ENCODE results near the gene PFKP.

Gene PFKP

GRCh38 chr10:3108575-3109105 lies 41.3 kb downstream of the PFKP start:
- Histone ChIP-seq H2AFZ (ENCODE audit: low read depth, low read length, severe bottlenecking) (no peak overlapping the region), H3K79me2 (ENCODE audit: insufficient read depth, low read length) (no peaks in the 10 kb centered on the region), H3K9me3 (ENCODE audit: insufficient read depth, low read length) (no peaks in the 10 kb centered on the region), H3F3A (ENCODE audit: insufficient read depth) (no peaks in the 10 kb centered on the region; the same call in 1 of the 2 replicates), H4K20me1 (ENCODE audit: low read depth, low read length) (0 out of 2 replicates have a peak, but pooled peaks cover 5% of the 10 kb centered on the region), H3K27me3 (ENCODE audit: low read length) (no peaks in the 10 kb centered on the region), H3K4me3 (ENCODE audit: insufficient read depth, low read length, poor library complexity, severe bottlenecking) (no peak overlapping the region), H3K4me2 (ENCODE audit: low read depth, low read length, poor library complexity, severe bottlenecking) (no peak overlapping the region), H3K36me3 (ENCODE audit: low read length) (peaks cover 14% of the 10 kb centered on the region), H3K9ac (ENCODE audit: low read length) (no peak overlapping the region), H3K27ac (ENCODE audit: low read depth, low read length) (no peak overlapping the region), H3K9me2 (replicated peaks; ENCODE audit: insufficient read depth, low read length) (no peaks in the 10 kb centered on the region)
- TF ChIP-seq CTCF (IDR thresholded peaks at IDR 0.05; ENCODE audit: insufficient read depth, low read length, poor library complexity, severe bottlenecking) (no peak), EZH2phosphoT487 (conservative IDR thresholded peaks at IDR 0.05; ENCODE audit: low read length) (no peak)

GRCh38 chr10:3109196-3109595 lies 41.8 kb downstream of the PFKP start:
- Histone ChIP-seq H3K36me3 (ENCODE audit: low read length) (peaks cover 14% of the 10 kb centered on the region), H3K27me3 (ENCODE audit: low read length) (no peaks in the 10 kb centered on the region), H3F3A (ENCODE audit: insufficient read depth) (no peaks in the 10 kb centered on the region; the same call in 1 of the 2 replicates), H3K9ac (ENCODE audit: low read length) (no peak overlapping the region), H3K4me2 (ENCODE audit: low read depth, low read length, poor library complexity, severe bottlenecking) (no peak overlapping the region), H3K79me2 (ENCODE audit: insufficient read depth, low read length) (no peaks in the 10 kb centered on the region), H3K27ac (ENCODE audit: low read depth, low read length) (no peak overlapping the region), H3K9me2 (replicated peaks; ENCODE audit: insufficient read depth, low read length) (no peaks in the 10 kb centered on the region), H3K4me3 (ENCODE audit: insufficient read depth, low read length, poor library complexity, severe bottlenecking) (no peak overlapping the region), H2AFZ (ENCODE audit: low read depth, low read length, severe bottlenecking) (no peak overlapping the region), H4K20me1 (ENCODE audit: low read depth, low read length) (0 out of 2 replicates have a peak, but pooled peaks cover 5% of the 10 kb centered on the region), H3K9me3 (ENCODE audit: insufficient read depth, low read length) (no peaks in the 10 kb centered on the region)
- TF ChIP-seq EZH2phosphoT487 (conservative IDR thresholded peaks at IDR 0.05; ENCODE audit: low read length) (no peak), CTCF (IDR thresholded peaks at IDR 0.05; ENCODE audit: insufficient read depth, low read length, poor library complexity, severe bottlenecking) (no peak)

GRCh38 chr10:3109633-3110032 lies 42.3 kb downstream of the PFKP start:
- no peaks in the 10 kb centered on the region for H3K9me2 ChIP-seq (replicated peaks; ENCODE audit: insufficient read depth, low read length)
- H3K4me3 ChIP-seq (ENCODE audit: insufficient read depth, low read length, poor library complexity, severe bottlenecking): no peak overlapping the region
- H3F3A ChIP-seq (ENCODE audit: insufficient read depth): no peaks in the 10 kb centered on the region; the same call in 1 of the 2 replicates
- no peak overlapping the region for H2AFZ ChIP-seq (ENCODE audit: low read depth, low read length, severe bottlenecking)
- H3K4me2 ChIP-seq (ENCODE audit: low read depth, low read length, poor library complexity, severe bottlenecking): no peak overlapping the region
- peaks cover 14% of the 10 kb centered on the region for H3K36me3 ChIP-seq (ENCODE audit: low read length)
- no peaks in the 10 kb centered on the region for H3K79me2 ChIP-seq (ENCODE audit: insufficient read depth, low read length)
- no peak overlapping the region for H3K27ac ChIP-seq (ENCODE audit: low read depth, low read length)
- no peaks in the 10 kb centered on the region for H3K27me3 ChIP-seq (ENCODE audit: low read length)
- TF ChIP-seq CTCF (IDR thresholded peaks at IDR 0.05; ENCODE audit: insufficient read depth, low read length, poor library complexity, severe bottlenecking) (no peak), EZH2phosphoT487 (conservative IDR thresholded peaks at IDR 0.05; ENCODE audit: low read length) (no peak)
- no peak overlapping the region for H3K9ac ChIP-seq (ENCODE audit: low read length)
- 0 out of 2 replicates have a peak, but pooled peaks cover 5% of the 10 kb centered on the region for H4K20me1 ChIP-seq (ENCODE audit: low read depth, low read length)
- no peaks in the 10 kb centered on the region for H3K9me3 ChIP-seq (ENCODE audit: insufficient read depth, low read length)

Measured in SU-DHL-6 (cell line).